ENCODE results near the gene DNAJC17.

DNA sequence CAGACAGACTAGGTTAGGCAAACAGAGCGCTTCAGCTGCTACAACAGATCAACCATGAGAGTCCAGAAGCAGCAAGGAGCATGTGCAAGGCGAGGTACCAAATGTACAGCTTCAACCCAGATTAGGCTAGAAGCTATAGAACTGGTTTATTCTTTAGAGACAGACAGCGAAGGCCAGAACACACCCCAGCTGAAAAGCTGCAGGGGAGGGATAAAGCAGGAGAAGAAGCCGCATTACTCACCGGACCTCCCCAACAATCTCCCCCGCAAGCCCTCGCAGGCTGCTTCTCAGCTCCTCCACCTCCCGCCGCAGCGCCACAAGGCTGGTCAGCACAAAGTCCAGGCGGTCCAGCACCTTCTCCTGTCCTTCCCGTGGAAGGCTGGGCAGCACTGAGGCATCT is 55.5 kb downstream of the DNAJC17 start:
- TF ChIP-seq, protein P1, sequence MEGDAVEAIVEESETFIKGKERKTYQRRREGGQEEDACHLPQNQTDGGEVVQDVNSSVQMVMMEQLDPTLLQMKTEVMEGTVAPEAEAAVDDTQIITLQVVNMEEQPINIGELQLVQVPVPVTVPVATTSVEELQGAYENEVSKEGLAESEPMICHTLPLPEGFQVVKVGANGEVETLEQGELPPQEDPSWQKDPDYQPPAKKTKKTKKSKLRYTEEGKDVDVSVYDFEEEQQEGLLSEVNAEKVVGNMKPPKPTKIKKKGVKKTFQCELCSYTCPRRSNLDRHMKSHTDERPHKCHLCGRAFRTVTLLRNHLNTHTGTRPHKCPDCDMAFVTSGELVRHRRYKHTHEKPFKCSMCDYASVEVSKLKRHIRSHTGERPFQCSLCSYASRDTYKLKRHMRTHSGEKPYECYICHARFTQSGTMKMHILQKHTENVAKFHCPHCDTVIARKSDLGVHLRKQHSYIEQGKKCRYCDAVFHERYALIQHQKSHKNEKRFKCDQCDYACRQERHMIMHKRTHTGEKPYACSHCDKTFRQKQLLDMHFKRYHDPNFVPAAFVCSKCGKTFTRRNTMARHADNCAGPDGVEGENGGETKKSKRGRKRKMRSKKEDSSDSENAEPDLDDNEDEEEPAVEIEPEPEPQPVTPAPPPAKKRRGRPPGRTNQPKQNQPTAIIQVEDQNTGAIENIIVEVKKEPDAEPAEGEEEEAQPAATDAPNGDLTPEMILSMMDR (IDR thresholded peaks at IDR 0.05; ENCODE audit: low read length), result no peak
- TF ChIP-seq EZH2 (IDR thresholded peaks at IDR 0.05; ENCODE audit: borderline replicate concordance, low read length), result no peak

Measured in OCI-LY1 (cell line).